ENCODE measurements around the gene OR8J1.

GRCh38 chr11:56307836-56308235 lies 46.3 kb upstream of the OR8J1 start:
- no peak for TF ChIP-seq KLF10 (tag by site-specific recombination; IDR thresholded peaks at IDR 0.05)
- TF ChIP-seq, protein P1, sequence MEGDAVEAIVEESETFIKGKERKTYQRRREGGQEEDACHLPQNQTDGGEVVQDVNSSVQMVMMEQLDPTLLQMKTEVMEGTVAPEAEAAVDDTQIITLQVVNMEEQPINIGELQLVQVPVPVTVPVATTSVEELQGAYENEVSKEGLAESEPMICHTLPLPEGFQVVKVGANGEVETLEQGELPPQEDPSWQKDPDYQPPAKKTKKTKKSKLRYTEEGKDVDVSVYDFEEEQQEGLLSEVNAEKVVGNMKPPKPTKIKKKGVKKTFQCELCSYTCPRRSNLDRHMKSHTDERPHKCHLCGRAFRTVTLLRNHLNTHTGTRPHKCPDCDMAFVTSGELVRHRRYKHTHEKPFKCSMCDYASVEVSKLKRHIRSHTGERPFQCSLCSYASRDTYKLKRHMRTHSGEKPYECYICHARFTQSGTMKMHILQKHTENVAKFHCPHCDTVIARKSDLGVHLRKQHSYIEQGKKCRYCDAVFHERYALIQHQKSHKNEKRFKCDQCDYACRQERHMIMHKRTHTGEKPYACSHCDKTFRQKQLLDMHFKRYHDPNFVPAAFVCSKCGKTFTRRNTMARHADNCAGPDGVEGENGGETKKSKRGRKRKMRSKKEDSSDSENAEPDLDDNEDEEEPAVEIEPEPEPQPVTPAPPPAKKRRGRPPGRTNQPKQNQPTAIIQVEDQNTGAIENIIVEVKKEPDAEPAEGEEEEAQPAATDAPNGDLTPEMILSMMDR (tag by site-specific recombination; IDR thresholded peaks at IDR 0.05): no peak
